Measurements from ENCODE around the gene FNIP1. TPM values are rescaled to one million over a fixed set of nuclear protein-coding genes. Genes with fewer than 3 reads are reported as not detected.
"Not testable (repeated sequence)": the region's sequence is repeated elsewhere in the genome, so short reads cannot be mapped to it uniquely, and the experiment has no call there.

The FNIP1 gene
- total RNA-seq: 10 to 100 TPM; 49.6 to 54.6 (median 50.8) TPM
- total RNA-seq (2013): 51.8 TPM

GRCh38 chr5:131796793-131797693, at the start of gene FNIP1:
FNIP1 (minus strand) TSS chr5:131797017; CDS start chr5:131796921, 96 bp downstream.
- peak within 1 kb of the TSS; percentile 93 for H3K4me3 Mint-ChIP-seq
- peaks cover 24 to 29% of the 10 kb centered on the region in 2 donors for H3K4me1 Mint-ChIP-seq
- TF ChIP-seq CTCF (IDR thresholded peaks at IDR 0.05): no peak
- H3K9me3 ChIP-seq (ENCODE audit: control insufficient read depth, insufficient read depth, low read length): no peaks in the 10 kb centered on the region
- peaks cover 6% of the 10 kb centered on the region for H3K4me1 ChIP-seq (ENCODE audit: control insufficient read depth, insufficient read depth, low read length)
- ATAC-seq (peak; percentile 91 to 99 (median 95)), DNase-seq (peak; percentile 97 to 99)
- peak within 1 kb of the TSS; percentile 86 to 94 for H3K27ac Mint-ChIP-seq
- H3K36me3 ChIP-seq (ENCODE audit: control insufficient read depth, insufficient read depth, low read length): no peaks in the 10 kb centered on the region
- no peaks in the 10 kb centered on the region for H3K27me3 Mint-ChIP-seq (ENCODE audit: low read depth in 2 of 2)
- no peaks in the 10 kb centered on the region for H3K9me3 Mint-ChIP-seq
- peak within 1 kb of the TSS; percentile 91 for H3K27ac ChIP-seq (ENCODE audit: low read length)
- WGBS (ENCODE audit: insufficient coverage): under 1% methylated on average over 79 of the region's 79 CpGs
- intact Hi-C loops (cut with micrococcal nuclease): loop anchor here (2.0 to 5.0 kb wide), 5 partner anchors 50 to 695 kb away; partner anchors contain the start of genes ACSL6, IRF1 and RAPGEF6
- no peaks in the 10 kb centered on the region for H3K27me3 ChIP-seq (ENCODE audit: control insufficient read depth, insufficient read depth, low read length)
- H3K4me3 ChIP-seq (ENCODE audit: low read length): peak within 1 kb of the TSS; percentile 72
- H3K36me3 Mint-ChIP-seq: no peaks in the 10 kb centered on the region

GRCh38 chr5:131846536-131846935, 49.7 kb upstream of the FNIP1 start:
- Histone ChIP-seq H3K36me3 (ENCODE audit: control insufficient read depth, insufficient read depth, low read length) (no peaks in the 10 kb centered on the region), H3K9me3 (ENCODE audit: control insufficient read depth, insufficient read depth, low read length) (peaks cover 11% of the 10 kb centered on the region), H3K4me1 (ENCODE audit: control insufficient read depth, insufficient read depth, low read length) (no peaks in the 10 kb centered on the region), H3K27ac (ENCODE audit: low read length) (no peak overlapping the region), H3K4me3 (ENCODE audit: low read length) (no peak overlapping the region), H3K27me3 (ENCODE audit: control insufficient read depth, insufficient read depth, low read length) (peaks cover 3% of the 10 kb centered on the region)
- Mint-ChIP-seq H3K4me3 (no peak overlapping the region), H3K27ac (no peak overlapping the region), H3K27me3 (ENCODE audit: low read depth in 2 of 2) (peaks cover 7 to 21% of the 10 kb centered on the region in 2 donors), H3K9me3 (peaks cover 15 to 25% of the 10 kb centered on the region in 2 donors), H3K4me1 (no peaks in the 10 kb centered on the region), H3K36me3 (peaks cover 61% of the 10 kb centered on the region)
- ATAC-seq (no peak), DNase-seq (no peak)
- WGBS (ENCODE audit: insufficient coverage): 67% methylated on average over 1 of the region's 1 CpG
- TF ChIP-seq CTCF (IDR thresholded peaks at IDR 0.05): no peak
- intact Hi-C loops (cut with micrococcal nuclease): no loop called here

- peaks cover 61% of the 10 kb centered on the region for H3K36me3 Mint-ChIP-seq
- peaks cover 3% of the 10 kb centered on the region for H3K27me3 ChIP-seq (ENCODE audit: control insufficient read depth, insufficient read depth, low read length)
- no peak overlapping the region for H3K27ac Mint-ChIP-seq
- peaks cover 15 to 25% of the 10 kb centered on the region in 2 donors for H3K9me3 Mint-ChIP-seq
- H3K36me3 ChIP-seq (ENCODE audit: control insufficient read depth, insufficient read depth, low read length): no peaks in the 10 kb centered on the region
- ATAC-seq (no peak), DNase-seq (no peak)
- H3K4me1 Mint-ChIP-seq: no peaks in the 10 kb centered on the region
- H3K27ac ChIP-seq (ENCODE audit: low read length): no peak overlapping the region
- intact Hi-C loops (cut with micrococcal nuclease): no loop called here
- H3K4me3 Mint-ChIP-seq: no peak overlapping the region
- TF ChIP-seq CTCF (IDR thresholded peaks at IDR 0.05): no peak
- no peak overlapping the region for H3K4me3 ChIP-seq (ENCODE audit: low read length)
- peaks cover 11% of the 10 kb centered on the region for H3K9me3 ChIP-seq (ENCODE audit: control insufficient read depth, insufficient read depth, low read length)
- H3K27me3 Mint-ChIP-seq (ENCODE audit: low read depth in 2 of 2): peaks cover 7 to 21% of the 10 kb centered on the region in 2 donors
- no peaks in the 10 kb centered on the region for H3K4me1 ChIP-seq (ENCODE audit: control insufficient read depth, insufficient read depth, low read length)
Observed at GRCh38 chr5:131845828-131846227, 49.0 kb upstream of the FNIP1 start.

GRCh38 chr5:131842971-131843370, 46.2 kb upstream of the FNIP1 start:
- H3K27ac ChIP-seq (ENCODE audit: low read length); intact Hi-C loops (cut with micrococcal nuclease); H3K4me1 Mint-ChIP-seq; H3K27ac Mint-ChIP-seq; H3K36me3 ChIP-seq (ENCODE audit: control insufficient read depth, insufficient read depth, low read length); H3K4me3 ChIP-seq (ENCODE audit: low read length); H3K27me3 ChIP-seq (ENCODE audit: control insufficient read depth, insufficient read depth, low read length); H3K4me3 Mint-ChIP-seq; ATAC-seq; DNase-seq; H3K4me1 ChIP-seq (ENCODE audit: control insufficient read depth, insufficient read depth, low read length); H3K9me3 ChIP-seq (ENCODE audit: control insufficient read depth, insufficient read depth, low read length): not testable (repeated sequence)
- Mint-ChIP-seq H3K27me3 (ENCODE audit: low read depth in 2 of 2) (peaks cover 12 to 25% of the 10 kb centered on the region in 2 donors), H3K36me3 (peaks cover 49% of the 10 kb centered on the region), H3K9me3 (peaks cover 16% of the 10 kb centered on the region in 2 donors)
- WGBS (ENCODE audit: insufficient coverage): 100% methylated on average over 1 of the region's 1 CpG

GRCh38 chr5:131832702-131833101, 35.9 kb upstream of the FNIP1 start:
- H3K27ac ChIP-seq (ENCODE audit: low read length); H3K27me3 Mint-ChIP-seq (ENCODE audit: low read depth in 2 of 2); DNase-seq; H3K36me3 Mint-ChIP-seq; H3K9me3 ChIP-seq (ENCODE audit: control insufficient read depth, insufficient read depth, low read length); H3K27ac Mint-ChIP-seq; H3K27me3 ChIP-seq (ENCODE audit: control insufficient read depth, insufficient read depth, low read length); intact Hi-C loops (cut with micrococcal nuclease); H3K4me3 Mint-ChIP-seq; ATAC-seq; H3K9me3 Mint-ChIP-seq; H3K4me3 ChIP-seq (ENCODE audit: low read length); H3K36me3 ChIP-seq (ENCODE audit: control insufficient read depth, insufficient read depth, low read length): not testable (repeated sequence)
- peaks cover 0 to 19% of the 10 kb centered on the region in 2 donors for H3K4me1 Mint-ChIP-seq
- H3K4me1 ChIP-seq (ENCODE audit: control insufficient read depth, insufficient read depth, low read length): peaks cover 18% of the 10 kb centered on the region
- 93% methylated on average over 2 of the region's 2 CpGs for WGBS (ENCODE audit: insufficient coverage)

Measured in natural killer cell (primary cell).